Lower leg skin (tissue), 3 donors: Measurements from ENCODE around the gene EPHA4.

Experiments used
- POLR2A ChIP-seq, 2 donors: fragments of 450-650 bp; IDR thresholded peaks; one replicate each; pipeline ENCODE4 v1.6.1; 2016 to 2017; ENCODE audit warnings: antibody characterized with exemption in 2 of 2, mild to moderate bottlenecking in 1 of 2, moderate library complexity in 1 of 2
- TF ChIP-seq, protein P1 (sequence below), 3 donors: fragments of 450-650 bp; IDR thresholded peaks; one replicate each; pipeline ENCODE4 v1.5.1; 2016; ENCODE audit warnings: antibody characterized with exemption in 3 of 3, mild to moderate bottlenecking in 3 of 3, moderate library complexity in 2 of 3

DNA sequence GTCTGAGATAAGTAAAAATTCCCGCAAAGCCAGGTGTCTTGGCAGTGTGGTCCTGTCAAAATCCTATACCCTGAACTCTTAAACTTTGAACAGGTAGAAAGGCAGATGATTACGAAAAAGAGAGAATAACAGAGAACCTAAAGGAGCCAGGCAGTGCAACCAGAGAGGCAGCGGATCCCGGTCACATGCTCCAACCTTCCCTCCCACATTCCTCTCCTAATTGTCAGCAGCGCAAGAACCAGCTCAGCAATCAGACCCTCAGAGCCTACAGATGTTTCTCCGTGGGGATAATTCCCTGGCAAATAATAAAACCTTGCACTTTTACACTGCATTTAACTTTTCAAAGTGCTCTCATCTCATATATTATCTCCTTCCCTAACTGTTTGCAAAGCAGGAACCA lies 124.8 kb downstream of the EPHA4 start:
- TF ChIP-seq, protein P1, sequence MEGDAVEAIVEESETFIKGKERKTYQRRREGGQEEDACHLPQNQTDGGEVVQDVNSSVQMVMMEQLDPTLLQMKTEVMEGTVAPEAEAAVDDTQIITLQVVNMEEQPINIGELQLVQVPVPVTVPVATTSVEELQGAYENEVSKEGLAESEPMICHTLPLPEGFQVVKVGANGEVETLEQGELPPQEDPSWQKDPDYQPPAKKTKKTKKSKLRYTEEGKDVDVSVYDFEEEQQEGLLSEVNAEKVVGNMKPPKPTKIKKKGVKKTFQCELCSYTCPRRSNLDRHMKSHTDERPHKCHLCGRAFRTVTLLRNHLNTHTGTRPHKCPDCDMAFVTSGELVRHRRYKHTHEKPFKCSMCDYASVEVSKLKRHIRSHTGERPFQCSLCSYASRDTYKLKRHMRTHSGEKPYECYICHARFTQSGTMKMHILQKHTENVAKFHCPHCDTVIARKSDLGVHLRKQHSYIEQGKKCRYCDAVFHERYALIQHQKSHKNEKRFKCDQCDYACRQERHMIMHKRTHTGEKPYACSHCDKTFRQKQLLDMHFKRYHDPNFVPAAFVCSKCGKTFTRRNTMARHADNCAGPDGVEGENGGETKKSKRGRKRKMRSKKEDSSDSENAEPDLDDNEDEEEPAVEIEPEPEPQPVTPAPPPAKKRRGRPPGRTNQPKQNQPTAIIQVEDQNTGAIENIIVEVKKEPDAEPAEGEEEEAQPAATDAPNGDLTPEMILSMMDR (IDR thresholded peaks at IDR 0.05): no peak
- TF ChIP-seq POLR2A (IDR thresholded peaks at IDR 0.05): no peak
